Measurements from ENCODE around the gene PLPPR3. TPM values are rescaled to one million over a fixed set of nuclear protein-coding genes. Genes with fewer than 3 reads are reported as not detected.

The PLPPR3 gene
- polyA plus RNA-seq, 1 of the 3 experiments (the other 2 are of a cell fraction) = 1.6 TPM

DNA sequence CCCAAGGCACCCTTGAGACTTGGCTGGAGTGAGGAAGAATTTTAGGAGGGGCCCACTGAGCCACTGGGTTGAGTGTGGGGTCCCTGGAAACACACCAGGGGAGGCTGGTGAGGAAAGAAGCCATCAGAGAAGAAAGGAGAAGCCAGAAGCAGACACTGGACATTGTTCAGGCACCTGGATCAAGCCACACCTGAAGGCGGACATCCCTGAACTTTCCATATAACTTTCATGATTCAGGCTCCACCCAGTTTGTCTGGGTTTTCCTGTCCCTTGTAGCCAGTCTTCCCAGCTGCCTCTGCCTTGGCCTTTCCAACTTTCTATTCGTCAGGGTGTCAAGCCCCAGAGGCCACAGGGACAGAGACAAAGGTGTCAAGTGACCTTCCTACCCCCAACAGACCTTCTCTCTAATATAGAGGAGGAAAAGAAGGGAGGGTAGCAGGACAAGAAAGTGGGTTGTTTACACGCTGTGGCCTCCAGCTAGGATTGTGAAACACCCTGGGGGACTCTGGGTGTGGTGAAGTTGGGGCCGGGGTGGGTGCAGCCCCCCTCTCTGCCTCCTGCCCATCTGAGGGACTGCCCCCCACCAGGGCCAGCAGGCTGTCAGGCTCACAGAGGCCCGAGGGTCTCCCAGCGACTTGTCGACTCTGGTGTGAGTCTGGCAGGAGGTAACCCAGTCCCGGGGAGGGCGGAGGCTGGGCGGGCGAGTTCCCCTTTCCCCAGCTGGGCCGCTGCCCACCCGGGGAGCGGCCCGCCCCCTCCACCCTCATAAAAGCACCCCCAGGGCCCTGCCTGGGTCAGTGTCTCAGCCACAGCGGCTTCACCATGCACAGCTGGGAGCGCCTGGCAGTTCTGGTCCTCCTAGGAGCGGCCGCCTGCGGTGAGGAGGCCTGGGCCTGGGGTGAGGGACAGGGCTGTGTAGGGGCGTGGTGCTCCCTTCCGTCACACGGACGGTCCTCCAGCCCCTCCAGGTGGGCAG, 37.4 kb upstream of the PLPPR3 start, which contains the start of gene CFD:
Gene CFD, plus strand, starts transcription at position 797 of the 976 bp plus-strand sequence. Its CDS starts 26 bp downstream, at position 823.
- peak within 1 kb of the TSS; percentile 68; the same call in 1 of the 2 replicates for H3K4me2 ChIP-seq
- POLR2A ChIA-PET = no interaction called here

More for the DNA sequence above, 37.4 kb upstream of the PLPPR3 start, which contains the start of gene CFD:
- TF ChIP-seq, protein P1, sequence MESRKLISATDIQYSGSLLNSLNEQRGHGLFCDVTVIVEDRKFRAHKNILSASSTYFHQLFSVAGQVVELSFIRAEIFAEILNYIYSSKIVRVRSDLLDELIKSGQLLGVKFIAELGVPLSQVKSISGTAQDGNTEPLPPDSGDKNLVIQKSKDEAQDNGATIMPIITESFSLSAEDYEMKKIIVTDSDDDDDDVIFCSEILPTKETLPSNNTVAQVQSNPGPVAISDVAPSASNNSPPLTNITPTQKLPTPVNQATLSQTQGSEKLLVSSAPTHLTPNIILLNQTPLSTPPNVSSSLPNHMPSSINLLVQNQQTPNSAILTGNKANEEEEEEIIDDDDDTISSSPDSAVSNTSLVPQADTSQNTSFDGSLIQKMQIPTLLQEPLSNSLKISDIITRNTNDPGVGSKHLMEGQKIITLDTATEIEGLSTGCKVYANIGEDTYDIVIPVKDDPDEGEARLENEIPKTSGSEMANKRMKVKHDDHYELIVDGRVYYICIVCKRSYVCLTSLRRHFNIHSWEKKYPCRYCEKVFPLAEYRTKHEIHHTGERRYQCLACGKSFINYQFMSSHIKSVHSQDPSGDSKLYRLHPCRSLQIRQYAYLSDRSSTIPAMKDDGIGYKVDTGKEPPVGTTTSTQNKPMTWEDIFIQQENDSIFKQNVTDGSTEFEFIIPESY (IDR thresholded peaks at IDR 0.05; ENCODE audit: borderline replicate concordance, low read depth) = no peak
- TF ChIP-seq, protein P2, sequence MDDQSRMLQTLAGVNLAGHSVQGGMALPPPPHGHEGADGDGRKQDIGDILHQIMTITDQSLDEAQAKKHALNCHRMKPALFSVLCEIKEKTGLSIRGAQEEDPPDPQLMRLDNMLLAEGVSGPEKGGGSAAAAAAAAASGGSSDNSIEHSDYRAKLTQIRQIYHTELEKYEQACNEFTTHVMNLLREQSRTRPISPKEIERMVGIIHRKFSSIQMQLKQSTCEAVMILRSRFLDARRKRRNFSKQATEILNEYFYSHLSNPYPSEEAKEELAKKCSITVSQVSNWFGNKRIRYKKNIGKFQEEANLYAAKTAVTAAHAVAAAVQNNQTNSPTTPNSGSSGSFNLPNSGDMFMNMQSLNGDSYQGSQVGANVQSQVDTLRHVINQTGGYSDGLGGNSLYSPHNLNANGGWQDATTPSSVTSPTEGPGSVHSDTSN (IDR thresholded peaks at IDR 0.05) = no peak
- TF ChIP-seq JUND (IDR thresholded peaks at IDR 0.05) (no peak), ELF1 (IDR thresholded peaks at IDR 0.05) (no peak), TAF1 (IDR thresholded peaks at IDR 0.05; ENCODE audit: borderline replicate concordance, low read depth, low read length) (no peak), EP300 (IDR thresholded peaks at IDR 0.05; ENCODE audit: borderline replicate concordance in 1 of 2, low read depth in 1 of 2, low read length in 1 of 2) (no peak), MXI1 (IDR thresholded peaks at IDR 0.05; ENCODE audit: low read depth, low read length) (no peak), GATA2 (CRISPR knock-in tag; IDR thresholded peaks at IDR 0.05) (no peak), FOXM1 (IDR thresholded peaks at IDR 0.05; ENCODE audit: low read depth) (no peak), TEAD4 (IDR thresholded peaks at IDR 0.05; ENCODE audit: borderline replicate concordance, insufficient read depth) (no peak), MEF2A (IDR thresholded peaks at IDR 0.05; ENCODE audit: borderline replicate concordance, low read depth) (no peak), FOXJ3 (CRISPR knock-in tag; IDR thresholded peaks at IDR 0.05) (no peak), RXRA (IDR thresholded peaks at IDR 0.05; ENCODE audit: borderline replicate concordance, low read depth) (no peak)
- TF ChIP-seq, protein P3, sequence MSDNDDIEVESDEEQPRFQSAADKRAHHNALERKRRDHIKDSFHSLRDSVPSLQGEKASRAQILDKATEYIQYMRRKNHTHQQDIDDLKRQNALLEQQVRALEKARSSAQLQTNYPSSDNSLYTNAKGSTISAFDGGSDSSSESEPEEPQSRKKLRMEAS (IDR thresholded peaks at IDR 0.05; ENCODE audit: low read depth) = no peak
- TF ChIP-seq, protein P4, sequence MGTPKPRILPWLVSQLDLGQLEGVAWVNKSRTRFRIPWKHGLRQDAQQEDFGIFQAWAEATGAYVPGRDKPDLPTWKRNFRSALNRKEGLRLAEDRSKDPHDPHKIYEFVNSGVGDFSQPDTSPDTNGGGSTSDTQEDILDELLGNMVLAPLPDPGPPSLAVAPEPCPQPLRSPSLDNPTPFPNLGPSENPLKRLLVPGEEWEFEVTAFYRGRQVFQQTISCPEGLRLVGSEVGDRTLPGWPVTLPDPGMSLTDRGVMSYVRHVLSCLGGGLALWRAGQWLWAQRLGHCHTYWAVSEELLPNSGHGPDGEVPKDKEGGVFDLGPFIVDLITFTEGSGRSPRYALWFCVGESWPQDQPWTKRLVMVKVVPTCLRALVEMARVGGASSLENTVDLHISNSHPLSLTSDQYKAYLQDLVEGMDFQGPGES (IDR thresholded peaks at IDR 0.05; ENCODE audit: low read depth, low read length) = no peak
- TF ChIP-seq, protein P5, sequence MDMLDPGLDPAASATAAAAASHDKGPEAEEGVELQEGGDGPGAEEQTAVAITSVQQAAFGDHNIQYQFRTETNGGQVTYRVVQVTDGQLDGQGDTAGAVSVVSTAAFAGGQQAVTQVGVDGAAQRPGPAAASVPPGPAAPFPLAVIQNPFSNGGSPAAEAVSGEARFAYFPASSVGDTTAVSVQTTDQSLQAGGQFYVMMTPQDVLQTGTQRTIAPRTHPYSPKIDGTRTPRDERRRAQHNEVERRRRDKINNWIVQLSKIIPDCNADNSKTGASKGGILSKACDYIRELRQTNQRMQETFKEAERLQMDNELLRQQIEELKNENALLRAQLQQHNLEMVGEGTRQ (IDR thresholded peaks at IDR 0.05; ENCODE audit: borderline replicate concordance, low read depth, low read length) = no peak
- TF ChIP-seq, protein P6, sequence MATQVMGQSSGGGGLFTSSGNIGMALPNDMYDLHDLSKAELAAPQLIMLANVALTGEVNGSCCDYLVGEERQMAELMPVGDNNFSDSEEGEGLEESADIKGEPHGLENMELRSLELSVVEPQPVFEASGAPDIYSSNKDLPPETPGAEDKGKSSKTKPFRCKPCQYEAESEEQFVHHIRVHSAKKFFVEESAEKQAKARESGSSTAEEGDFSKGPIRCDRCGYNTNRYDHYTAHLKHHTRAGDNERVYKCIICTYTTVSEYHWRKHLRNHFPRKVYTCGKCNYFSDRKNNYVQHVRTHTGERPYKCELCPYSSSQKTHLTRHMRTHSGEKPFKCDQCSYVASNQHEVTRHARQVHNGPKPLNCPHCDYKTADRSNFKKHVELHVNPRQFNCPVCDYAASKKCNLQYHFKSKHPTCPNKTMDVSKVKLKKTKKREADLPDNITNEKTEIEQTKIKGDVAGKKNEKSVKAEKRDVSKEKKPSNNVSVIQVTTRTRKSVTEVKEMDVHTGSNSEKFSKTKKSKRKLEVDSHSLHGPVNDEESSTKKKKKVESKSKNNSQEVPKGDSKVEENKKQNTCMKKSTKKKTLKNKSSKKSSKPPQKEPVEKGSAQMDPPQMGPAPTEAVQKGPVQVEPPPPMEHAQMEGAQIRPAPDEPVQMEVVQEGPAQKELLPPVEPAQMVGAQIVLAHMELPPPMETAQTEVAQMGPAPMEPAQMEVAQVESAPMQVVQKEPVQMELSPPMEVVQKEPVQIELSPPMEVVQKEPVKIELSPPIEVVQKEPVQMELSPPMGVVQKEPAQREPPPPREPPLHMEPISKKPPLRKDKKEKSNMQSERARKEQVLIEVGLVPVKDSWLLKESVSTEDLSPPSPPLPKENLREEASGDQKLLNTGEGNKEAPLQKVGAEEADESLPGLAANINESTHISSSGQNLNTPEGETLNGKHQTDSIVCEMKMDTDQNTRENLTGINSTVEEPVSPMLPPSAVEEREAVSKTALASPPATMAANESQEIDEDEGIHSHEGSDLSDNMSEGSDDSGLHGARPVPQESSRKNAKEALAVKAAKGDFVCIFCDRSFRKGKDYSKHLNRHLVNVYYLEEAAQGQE (IDR thresholded peaks at IDR 0.05; ENCODE audit: low read depth, low read length) = no peak
- TF ChIP-seq, protein P7, sequence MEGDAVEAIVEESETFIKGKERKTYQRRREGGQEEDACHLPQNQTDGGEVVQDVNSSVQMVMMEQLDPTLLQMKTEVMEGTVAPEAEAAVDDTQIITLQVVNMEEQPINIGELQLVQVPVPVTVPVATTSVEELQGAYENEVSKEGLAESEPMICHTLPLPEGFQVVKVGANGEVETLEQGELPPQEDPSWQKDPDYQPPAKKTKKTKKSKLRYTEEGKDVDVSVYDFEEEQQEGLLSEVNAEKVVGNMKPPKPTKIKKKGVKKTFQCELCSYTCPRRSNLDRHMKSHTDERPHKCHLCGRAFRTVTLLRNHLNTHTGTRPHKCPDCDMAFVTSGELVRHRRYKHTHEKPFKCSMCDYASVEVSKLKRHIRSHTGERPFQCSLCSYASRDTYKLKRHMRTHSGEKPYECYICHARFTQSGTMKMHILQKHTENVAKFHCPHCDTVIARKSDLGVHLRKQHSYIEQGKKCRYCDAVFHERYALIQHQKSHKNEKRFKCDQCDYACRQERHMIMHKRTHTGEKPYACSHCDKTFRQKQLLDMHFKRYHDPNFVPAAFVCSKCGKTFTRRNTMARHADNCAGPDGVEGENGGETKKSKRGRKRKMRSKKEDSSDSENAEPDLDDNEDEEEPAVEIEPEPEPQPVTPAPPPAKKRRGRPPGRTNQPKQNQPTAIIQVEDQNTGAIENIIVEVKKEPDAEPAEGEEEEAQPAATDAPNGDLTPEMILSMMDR (IDR thresholded peaks at IDR 0.05) = no peak
- Histone ChIP-seq H3K27ac (ENCODE audit: low read depth in 2 of 2, low read length in 1 of 2) (no peak within 1 kb of the TSS), H3K9me2 (no peaks in the 10 kb centered on the region), H4K20me1 (ENCODE audit: insufficient read depth) (no peaks in the 10 kb centered on the region), H3F3A (replicated peaks; ENCODE audit: insufficient read depth) (peaks cover 7% of the 10 kb centered on the region), H3K9ac (no peak within 1 kb of the TSS), H2AFZ (ENCODE audit: low read depth) (no peak within 1 kb of the TSS), H3K4me3 (ENCODE audit: low read depth in 2 of 2, low read length in 1 of 2) (peak within 1 kb of the TSS; percentile 46; a peak in 3 of 4 replicates), H3K79me2 (ENCODE audit: insufficient read depth) (no peaks in the 10 kb centered on the region), H3K36me3 (replicated peaks in 1 of 2; ENCODE audit: control insufficient read depth in 1 of 2, insufficient read depth in 2 of 2, low read length in 1 of 2) (no peaks in the 10 kb centered on the region), H3K27me3 (ENCODE audit: insufficient read depth) (peaks cover 34% of the 10 kb centered on the region), H3K4me1 (ENCODE audit: control insufficient read depth in 1 of 2, insufficient read depth in 2 of 2, low read depth in 1 of 2, low read length in 1 of 2) (peaks cover 0 to 4% of the 10 kb centered on the region in 2 experiments; a peak in 1 of 4 replicates), H3K9me3 (no peaks in the 10 kb centered on the region)
- peak; percentile 51 for DNase-seq
- CTCF ChIA-PET = interaction anchor here (0.6 to 5.4 kb wide), 17 partner anchors 8 to 385 kb away, joined by 3 to 44 read pairs (median 3); partner anchors contain the start of genes KISS1R and WDR18
- WGBS (ENCODE audit: low lambda C conversion rate) = 53% methylated on average over 10 of the region's 24 CpGs
